Measurements from ENCODE around the gene B4GALT5.

B4GALT5 gene

DNA sequence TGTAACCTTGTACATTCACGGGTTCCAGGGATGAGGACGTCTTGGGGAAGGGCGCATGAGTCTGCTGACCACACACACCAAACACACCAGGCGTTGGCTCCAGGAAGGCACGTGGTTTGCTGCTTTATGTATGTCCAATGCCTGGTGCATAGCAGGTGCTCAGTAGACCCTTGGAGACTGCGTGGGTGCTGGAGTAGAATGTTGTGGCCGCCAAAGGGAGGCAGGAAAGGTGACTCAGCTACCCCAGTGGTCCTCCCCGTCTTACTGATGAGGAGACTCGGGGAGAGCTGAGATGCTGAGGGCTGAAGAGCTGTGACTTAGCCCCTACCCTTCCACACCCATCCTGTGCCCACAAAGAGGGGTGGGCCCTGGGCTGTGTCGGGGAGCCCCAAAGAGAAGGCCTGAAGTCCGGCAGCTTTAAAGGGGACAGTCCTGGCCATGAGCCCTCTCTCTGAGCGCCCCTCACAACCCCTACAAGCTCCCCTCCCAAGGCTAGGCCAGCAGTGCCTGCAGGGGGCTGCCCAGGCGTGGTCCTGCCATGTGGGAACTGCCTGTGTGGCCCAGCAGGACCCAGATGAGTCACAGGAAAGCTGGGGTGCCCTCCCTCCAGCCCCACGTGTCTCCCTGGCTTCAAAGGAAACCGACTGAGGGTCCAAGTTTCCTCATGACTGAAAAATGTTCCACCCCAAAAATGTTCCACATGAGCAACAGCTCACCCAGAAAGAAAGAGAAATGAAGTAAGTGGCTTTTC, 117.7 kb downstream of the B4GALT5 start:
- H3K9me3 ChIP-seq (ENCODE audit: control insufficient read depth, low read length): no peaks in the 10 kb centered on the region
- H3K27me3 ChIP-seq (ENCODE audit: control insufficient read depth, insufficient read depth, low read length): no peaks in the 10 kb centered on the region
- H3K4me3 ChIP-seq (ENCODE audit: low read length): no peak overlapping the region
- H3K9ac ChIP-seq (ENCODE audit: low read length): peak overlapping the region; percentile 4
- H3K4me1 ChIP-seq (ENCODE audit: control insufficient read depth, insufficient read depth, low read length): peaks cover 49% of the 10 kb centered on the region
- H3K36me3 ChIP-seq (ENCODE audit: control insufficient read depth, insufficient read depth, low read length): no peaks in the 10 kb centered on the region

DNA sequence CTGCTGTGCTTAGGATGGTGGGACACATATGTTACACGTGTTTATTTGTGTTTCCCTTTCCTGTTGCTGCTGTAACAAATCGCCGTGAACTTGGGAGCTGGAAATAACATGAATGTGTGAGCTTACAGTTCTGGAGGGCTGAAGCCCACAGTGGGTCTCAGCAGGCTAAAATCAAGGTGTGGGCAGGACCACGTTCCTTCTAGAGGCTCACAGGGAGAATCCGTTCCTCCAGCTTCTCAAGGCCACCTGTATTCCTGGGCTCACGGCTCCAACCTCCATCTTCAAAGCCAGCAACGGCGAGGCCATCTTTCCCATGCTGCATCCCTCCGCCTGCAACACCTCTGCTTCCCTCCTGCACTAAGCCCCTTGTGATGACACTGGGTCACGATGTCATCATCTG, 118.3 kb downstream of the B4GALT5 start:
- no peak overlapping the region for H3K4me3 ChIP-seq (ENCODE audit: low read length)
- H3K27me3 ChIP-seq (ENCODE audit: control insufficient read depth, insufficient read depth, low read length): no peaks in the 10 kb centered on the region
- no peaks in the 10 kb centered on the region for H3K9me3 ChIP-seq (ENCODE audit: control insufficient read depth, low read length)
- H3K4me1 ChIP-seq (ENCODE audit: control insufficient read depth, insufficient read depth, low read length): peaks cover 51% of the 10 kb centered on the region
- H3K36me3 ChIP-seq (ENCODE audit: control insufficient read depth, insufficient read depth, low read length): no peaks in the 10 kb centered on the region
- H3K9ac ChIP-seq (ENCODE audit: low read length): no peak overlapping the region

DNA sequence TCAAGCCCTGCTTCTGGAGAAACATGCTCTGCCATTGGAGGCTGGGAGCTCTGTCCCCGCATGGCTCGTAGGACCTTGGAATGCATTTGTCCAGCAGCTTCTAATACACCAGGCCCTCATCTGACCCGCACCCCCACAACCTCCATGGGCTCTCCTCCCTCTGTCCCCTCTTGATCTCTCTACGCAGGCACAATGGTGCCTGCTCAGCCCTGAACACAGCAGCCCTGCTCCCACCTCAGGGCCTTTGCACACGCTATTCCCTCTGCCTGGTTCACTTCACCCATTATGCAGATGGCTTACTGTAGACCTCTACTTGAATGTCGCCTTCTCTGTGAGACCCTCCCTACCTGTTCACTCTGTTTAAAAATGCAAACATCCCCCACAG, 118.8 kb downstream of the B4GALT5 start:
- Histone ChIP-seq H3K27me3 (ENCODE audit: control insufficient read depth, insufficient read depth, low read length) (no peaks in the 10 kb centered on the region), H3K9me3 (ENCODE audit: control insufficient read depth, low read length) (no peaks in the 10 kb centered on the region), H3K9ac (ENCODE audit: low read length) (peak overlapping the region; percentile 42), H3K4me3 (ENCODE audit: low read length) (no peak overlapping the region), H3K36me3 (ENCODE audit: control insufficient read depth, insufficient read depth, low read length) (no peaks in the 10 kb centered on the region), H3K4me1 (ENCODE audit: control insufficient read depth, insufficient read depth, low read length) (peaks cover 52% of the 10 kb centered on the region)

DNA sequence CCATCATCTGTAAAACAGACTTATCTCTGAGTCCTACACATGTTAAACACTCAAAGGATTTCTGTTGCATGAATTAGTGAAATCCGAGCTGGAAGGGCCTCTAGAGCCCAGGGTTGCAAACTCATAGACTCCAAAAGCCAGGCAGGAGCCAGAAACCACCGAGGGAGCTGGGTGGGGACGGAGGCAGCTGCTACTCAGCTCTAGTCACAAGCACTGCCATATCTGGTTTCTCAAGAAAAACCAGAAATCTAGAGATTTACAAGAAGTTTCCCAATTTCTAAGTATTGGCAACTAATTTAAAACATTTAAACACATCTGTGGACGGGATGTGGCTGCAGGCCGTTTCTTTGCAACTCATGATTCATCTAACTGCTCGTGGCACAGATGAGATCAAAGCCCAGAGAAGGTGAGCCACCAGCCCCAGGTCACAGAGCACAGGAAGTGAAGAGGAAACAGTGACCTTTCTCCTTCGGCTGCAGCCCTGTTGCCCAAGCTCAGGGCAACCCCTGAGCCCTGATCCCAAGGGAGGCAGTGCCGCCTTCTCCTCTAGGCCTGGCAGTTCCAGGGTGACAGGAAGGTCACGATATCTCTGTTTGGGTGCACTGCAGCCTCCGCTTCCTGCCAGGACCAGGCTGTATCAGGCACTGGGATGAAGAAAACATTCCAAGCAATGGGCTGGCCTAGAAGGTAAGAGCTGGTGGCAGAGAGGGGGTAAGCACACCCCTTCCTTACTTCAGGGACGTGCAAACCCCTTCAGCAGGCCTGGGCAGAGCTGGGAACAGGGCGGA, 119.3 kb downstream of the B4GALT5 start:
- H3K4me3 ChIP-seq (ENCODE audit: low read length): no peak overlapping the region
- peaks cover 53% of the 10 kb centered on the region for H3K4me1 ChIP-seq (ENCODE audit: control insufficient read depth, insufficient read depth, low read length)
- H3K27me3 ChIP-seq (ENCODE audit: control insufficient read depth, insufficient read depth, low read length): no peaks in the 10 kb centered on the region
- H3K9me3 ChIP-seq (ENCODE audit: control insufficient read depth, low read length): no peaks in the 10 kb centered on the region
- H3K36me3 ChIP-seq (ENCODE audit: control insufficient read depth, insufficient read depth, low read length): no peaks in the 10 kb centered on the region
- peak overlapping the region; percentile 42 for H3K9ac ChIP-seq (ENCODE audit: low read length)

DNA sequence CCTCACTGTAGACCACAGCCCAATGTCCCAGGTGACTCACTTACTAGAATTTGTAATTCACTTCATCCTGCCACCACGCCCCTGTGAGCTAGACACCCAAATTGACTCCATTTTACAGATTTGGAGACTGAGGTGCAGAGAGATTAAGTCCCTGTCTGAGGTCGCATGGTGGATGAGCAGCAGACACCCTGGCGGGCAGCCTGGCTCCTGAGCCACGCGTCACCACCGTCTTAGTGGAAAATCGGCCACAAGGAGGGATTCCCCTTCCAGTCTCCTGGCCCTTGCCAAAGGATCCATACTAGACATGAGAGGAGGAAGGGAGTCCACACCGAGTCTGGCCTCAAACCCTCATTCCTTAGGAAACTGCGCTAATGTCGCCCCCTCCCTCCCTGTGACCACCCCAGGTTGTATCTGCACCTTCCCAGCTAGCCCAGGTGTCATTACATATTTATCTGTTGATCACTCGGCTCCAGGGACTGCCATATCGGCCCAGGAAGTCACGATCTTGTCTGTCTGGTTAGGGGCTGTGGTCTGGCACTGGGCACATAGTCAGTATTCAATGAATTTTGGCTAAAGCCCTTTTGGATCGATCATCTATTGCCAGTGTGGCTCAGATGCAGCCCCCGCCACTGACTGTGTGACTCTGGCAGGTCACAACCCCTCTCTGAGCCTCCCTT, 120.1 kb downstream of the B4GALT5 start:
- Histone ChIP-seq H3K4me3 (ENCODE audit: low read length) (no peak overlapping the region), H3K4me1 (ENCODE audit: control insufficient read depth, insufficient read depth, low read length) (peaks cover 53% of the 10 kb centered on the region), H3K9ac (ENCODE audit: low read length) (peak overlapping the region; percentile 42)

DNA sequence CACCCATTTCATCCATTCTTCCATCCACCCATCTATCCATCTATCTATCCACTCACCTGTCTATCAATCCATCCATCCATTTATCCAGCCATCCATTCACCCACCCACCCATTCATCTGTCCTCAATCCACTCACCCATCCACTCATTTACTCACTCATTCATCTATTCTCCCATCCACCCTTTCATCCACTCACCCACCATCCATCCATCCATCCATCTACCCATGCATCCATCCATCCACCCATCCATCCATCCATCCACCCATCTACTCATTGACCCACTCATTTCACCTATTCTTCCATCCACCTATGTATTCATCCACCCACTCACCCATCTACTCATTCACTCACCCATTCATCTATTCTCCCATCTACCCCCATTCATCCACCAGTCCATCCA, 121.6 kb downstream of the B4GALT5 start:
- Histone ChIP-seq H3K36me3 (ENCODE audit: control insufficient read depth, insufficient read depth, low read length) (no peaks in the 10 kb centered on the region), H3K27me3 (ENCODE audit: control insufficient read depth, insufficient read depth, low read length) (no peaks in the 10 kb centered on the region), H3K9ac (ENCODE audit: low read length) (no peak overlapping the region), H3K9me3 (ENCODE audit: control insufficient read depth, low read length) (no peaks in the 10 kb centered on the region), H3K4me1 (ENCODE audit: control insufficient read depth, insufficient read depth, low read length) (peaks cover 53% of the 10 kb centered on the region), H3K4me3 (ENCODE audit: low read length) (no peak overlapping the region)

More for the DNA sequence above, 120.1 kb downstream of the B4GALT5 start:
- Histone ChIP-seq H3K36me3 (ENCODE audit: control insufficient read depth, insufficient read depth, low read length) (no peaks in the 10 kb centered on the region), H3K9me3 (ENCODE audit: control insufficient read depth, low read length) (no peaks in the 10 kb centered on the region), H3K27me3 (ENCODE audit: control insufficient read depth, insufficient read depth, low read length) (no peaks in the 10 kb centered on the region)

DNA sequence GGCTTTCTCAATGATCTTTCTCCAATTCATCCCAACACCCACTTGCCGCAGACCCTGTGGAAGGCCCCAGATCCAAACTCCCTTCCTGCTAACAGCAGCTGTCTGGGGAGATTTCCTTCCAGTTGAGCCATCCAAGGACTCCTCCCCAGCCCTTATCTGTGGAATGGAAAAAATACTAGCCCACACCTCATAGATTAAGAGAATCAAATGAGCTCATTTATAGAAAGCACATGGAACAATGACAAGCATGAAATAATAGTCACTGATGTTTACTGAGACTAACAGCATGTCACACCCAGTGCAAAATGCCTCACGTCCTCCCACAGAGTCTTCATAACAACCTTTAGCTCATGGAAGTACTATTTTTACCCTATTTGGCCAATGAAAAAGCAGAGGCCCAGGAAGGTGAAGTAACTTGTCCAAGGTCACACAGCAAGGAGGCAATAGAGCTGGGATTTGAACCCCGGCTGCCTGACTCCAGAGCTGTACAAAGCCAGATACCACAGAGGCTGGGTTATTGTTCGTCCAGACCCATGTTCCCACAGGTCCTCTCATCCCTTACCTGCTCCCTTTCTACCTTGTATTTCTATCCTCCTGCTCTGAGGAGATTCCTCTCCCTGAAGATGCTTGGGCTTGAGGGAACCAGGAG, 122.3 kb downstream of the B4GALT5 start:
- H3K36me3 ChIP-seq (ENCODE audit: control insufficient read depth, insufficient read depth, low read length): no peaks in the 10 kb centered on the region
- H3K9me3 ChIP-seq (ENCODE audit: control insufficient read depth, low read length): no peaks in the 10 kb centered on the region
- H3K27me3 ChIP-seq (ENCODE audit: control insufficient read depth, insufficient read depth, low read length): no peaks in the 10 kb centered on the region
- peaks cover 51% of the 10 kb centered on the region for H3K4me1 ChIP-seq (ENCODE audit: control insufficient read depth, insufficient read depth, low read length)
- H3K9ac ChIP-seq (ENCODE audit: low read length): peak overlapping the region; percentile 32
- H3K4me3 ChIP-seq (ENCODE audit: low read length): no peak overlapping the region

DNA sequence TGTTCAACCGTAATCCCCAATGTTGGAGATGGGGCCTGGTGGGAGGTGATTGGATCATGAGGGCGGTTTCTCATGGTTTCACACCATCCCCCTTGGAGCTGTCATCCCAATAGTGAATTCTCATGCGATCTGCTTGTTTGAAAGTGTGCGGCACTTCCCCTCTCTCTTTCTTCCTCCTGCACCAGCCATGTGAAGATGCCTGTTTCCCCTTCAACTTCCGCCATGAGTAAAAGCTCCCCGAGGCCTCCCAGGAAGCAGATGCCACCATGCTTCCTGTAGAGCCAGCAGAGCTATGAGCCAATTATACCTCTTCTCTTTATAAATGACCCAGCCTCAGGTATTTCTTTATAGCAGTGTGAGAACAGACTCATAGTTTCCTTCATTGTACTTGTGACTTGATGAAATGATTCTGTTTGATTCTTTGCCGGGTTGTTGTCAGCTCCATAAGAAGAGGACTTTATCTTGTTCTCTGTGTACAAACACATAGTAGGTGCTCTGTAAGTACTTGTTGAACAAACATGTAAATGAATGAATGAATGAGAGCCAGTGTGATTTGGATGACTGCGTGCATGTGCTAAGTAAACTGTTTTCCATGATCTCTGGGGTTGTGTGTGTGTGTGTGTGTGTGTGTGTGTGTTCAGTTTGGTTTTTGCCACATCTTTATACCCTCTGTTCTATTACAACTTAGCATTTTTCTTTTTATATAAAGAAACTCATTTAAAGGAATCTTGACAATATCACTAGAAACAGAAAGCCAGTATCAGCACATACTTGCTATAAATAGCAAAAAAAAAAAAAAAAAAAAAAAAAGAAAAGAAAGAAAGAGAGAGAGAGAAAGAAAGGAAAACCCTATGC, 123.3 kb downstream of the B4GALT5 start:
- H3K9me3 ChIP-seq (ENCODE audit: control insufficient read depth, low read length): no peaks in the 10 kb centered on the region
- no peak overlapping the region for H3K9ac ChIP-seq (ENCODE audit: low read length)
- no peaks in the 10 kb centered on the region for H3K27me3 ChIP-seq (ENCODE audit: control insufficient read depth, insufficient read depth, low read length)
- H3K4me3 ChIP-seq (ENCODE audit: low read length): no peak overlapping the region
- H3K4me1 ChIP-seq (ENCODE audit: control insufficient read depth, insufficient read depth, low read length): peaks cover 53% of the 10 kb centered on the region
- no peaks in the 10 kb centered on the region for H3K36me3 ChIP-seq (ENCODE audit: control insufficient read depth, insufficient read depth, low read length)

DNA sequence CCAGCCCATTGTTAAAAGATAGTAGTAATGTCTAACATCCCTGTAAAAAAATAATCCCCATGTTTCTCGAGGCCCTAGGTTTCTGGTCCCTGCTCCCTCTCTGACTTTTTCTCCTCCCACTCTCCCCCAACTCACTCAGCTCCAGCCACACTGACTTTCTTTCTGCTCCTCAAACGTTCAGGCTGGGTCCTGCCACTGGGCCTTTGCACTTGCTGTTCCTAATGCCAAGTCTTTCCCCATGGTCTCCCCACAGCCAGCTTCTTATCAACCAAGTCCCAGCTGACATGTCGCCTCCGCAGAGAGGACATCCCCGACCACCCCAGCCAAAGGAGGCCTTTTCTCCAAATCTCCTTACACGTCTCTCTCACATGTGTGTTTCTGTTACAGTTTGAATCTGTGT, 123.9 kb downstream of the B4GALT5 start:
- H3K27me3 ChIP-seq (ENCODE audit: control insufficient read depth, insufficient read depth, low read length): no peaks in the 10 kb centered on the region
- H3K9ac ChIP-seq (ENCODE audit: low read length): no peak overlapping the region
- peaks cover 56% of the 10 kb centered on the region for H3K4me1 ChIP-seq (ENCODE audit: control insufficient read depth, insufficient read depth, low read length)
- H3K4me3 ChIP-seq (ENCODE audit: low read length): no peak overlapping the region
- H3K36me3 ChIP-seq (ENCODE audit: control insufficient read depth, insufficient read depth, low read length): no peaks in the 10 kb centered on the region
- H3K9me3 ChIP-seq (ENCODE audit: control insufficient read depth, low read length): no peaks in the 10 kb centered on the region

DNA sequence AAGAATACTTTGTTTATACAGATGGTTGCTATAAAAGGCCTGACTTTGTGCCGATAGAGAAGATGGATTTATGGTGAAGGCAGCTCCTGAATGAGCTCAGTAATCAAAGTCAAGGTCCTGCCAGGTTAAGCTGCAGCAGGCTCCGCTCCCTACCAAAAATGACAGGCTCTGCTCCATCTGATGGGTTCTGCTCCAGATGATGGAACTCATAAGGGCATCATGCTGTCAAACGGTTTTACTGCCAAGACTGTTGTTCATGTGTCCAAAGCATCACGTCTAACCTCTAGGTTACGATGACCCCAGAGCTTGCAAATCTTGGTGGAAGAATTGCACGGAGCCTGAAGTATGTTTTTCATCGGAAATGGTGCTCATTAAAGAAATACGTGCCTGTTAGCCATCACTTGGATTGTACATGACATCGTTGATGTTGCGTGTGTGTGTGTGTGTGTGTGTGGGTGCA, 126.5 kb downstream of the B4GALT5 start:
- H3K27me3 ChIP-seq (ENCODE audit: control insufficient read depth, insufficient read depth, low read length): no peaks in the 10 kb centered on the region
- H3K4me1 ChIP-seq (ENCODE audit: control insufficient read depth, insufficient read depth, low read length): peaks cover 56% of the 10 kb centered on the region
- H3K9ac ChIP-seq (ENCODE audit: low read length): no peak overlapping the region
- no peaks in the 10 kb centered on the region for H3K9me3 ChIP-seq (ENCODE audit: control insufficient read depth, low read length)
- no peak overlapping the region for H3K4me3 ChIP-seq (ENCODE audit: low read length)
- H3K36me3 ChIP-seq (ENCODE audit: control insufficient read depth, insufficient read depth, low read length): no peaks in the 10 kb centered on the region

DNA sequence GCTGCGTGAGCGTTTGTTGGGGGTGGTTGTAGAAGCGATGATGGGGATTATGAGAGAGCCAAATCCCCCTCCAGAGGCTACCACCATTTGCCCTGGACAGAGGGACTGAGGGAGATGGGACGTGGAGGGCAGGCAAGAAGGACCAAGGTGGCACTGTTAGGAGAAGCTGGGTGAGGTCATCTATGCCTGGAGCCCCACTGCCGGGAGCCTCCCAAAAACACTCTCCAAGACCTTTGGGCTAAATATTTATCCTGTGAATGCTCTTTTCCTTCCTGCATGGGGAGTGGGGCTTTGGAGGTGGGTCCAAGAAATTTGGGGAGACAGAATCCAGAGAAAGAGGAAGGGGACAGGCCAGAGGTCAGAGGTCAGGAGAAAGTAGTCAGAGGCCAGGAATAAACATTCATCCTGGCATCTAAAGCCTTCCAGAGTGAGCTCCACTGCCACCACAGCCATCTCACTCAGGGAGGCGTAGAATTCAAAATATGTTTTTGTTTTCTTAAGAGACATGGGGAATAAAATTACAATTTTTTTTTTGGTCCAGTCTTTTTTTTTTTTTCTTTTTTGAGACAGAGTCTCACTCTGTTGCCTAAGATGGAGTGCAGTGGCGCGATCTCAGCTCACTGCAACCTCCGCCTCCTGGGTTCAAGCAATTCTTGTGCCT, 128.0 kb downstream of the B4GALT5 start:
- Histone ChIP-seq H3K36me3 (ENCODE audit: control insufficient read depth, insufficient read depth, low read length) (no peaks in the 10 kb centered on the region), H3K9ac (ENCODE audit: low read length) (peak overlapping the region; percentile 48), H3K4me3 (ENCODE audit: low read length) (no peak overlapping the region), H3K9me3 (ENCODE audit: control insufficient read depth, low read length) (no peaks in the 10 kb centered on the region), H3K4me1 (ENCODE audit: control insufficient read depth, insufficient read depth, low read length) (peaks cover 60% of the 10 kb centered on the region), H3K27me3 (ENCODE audit: control insufficient read depth, insufficient read depth, low read length) (no peaks in the 10 kb centered on the region)
